NCI-H748 treated with DMSO at 0.1 percent for 48 hours (cell line): ENCODE measurements around the gene SOHLH2.
A peak's percentile ranks its signal among the peaks of the same experiment; 100 is the strongest.

Experiments used
- DNase-seq: peaks from one replicate; lab custom pipeline; 2025; lab: John Stamatoyannopoulos, UW

The SOHLH2 gene

DNA sequence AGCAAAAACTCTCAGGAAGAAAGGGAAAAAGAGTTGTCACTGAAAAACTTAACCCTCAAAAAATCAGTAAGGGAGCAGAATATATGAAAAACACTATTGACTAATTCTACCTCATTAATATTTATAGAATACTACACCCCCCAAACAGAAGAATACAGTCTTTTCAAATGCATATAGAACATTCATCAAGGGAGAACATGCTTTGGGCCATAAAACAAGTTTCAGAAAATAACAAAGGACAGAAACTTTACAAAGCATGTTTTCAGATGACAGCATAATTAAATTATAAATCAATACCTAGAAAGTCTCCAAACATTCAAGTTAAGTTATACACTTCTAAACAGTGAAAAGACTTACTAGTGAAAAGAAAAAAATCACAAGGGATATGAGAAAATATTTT lies 30.5 kb downstream of the SOHLH2 start:
- no peak for DNase-seq

DNA sequence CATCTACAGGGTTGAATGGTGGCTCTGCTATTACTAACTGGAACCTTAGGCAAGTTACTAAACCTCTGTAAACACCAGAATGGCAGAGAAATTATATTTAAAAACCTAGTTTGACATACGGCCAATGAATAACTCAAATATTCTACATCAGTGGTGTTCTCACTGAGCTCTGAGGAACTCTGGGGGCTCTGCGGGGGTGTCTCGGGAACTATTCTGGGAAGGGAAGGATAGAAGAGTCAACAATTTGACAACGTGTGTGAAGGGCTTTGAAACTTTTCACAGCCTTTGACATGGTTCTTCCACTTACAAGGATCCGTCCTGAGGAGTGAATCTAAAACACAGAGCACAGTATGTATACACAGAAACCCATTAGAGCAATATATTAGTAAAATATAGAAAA lies 38.7 kb downstream of the SOHLH2 start:
- no peak for DNase-seq

DNA sequence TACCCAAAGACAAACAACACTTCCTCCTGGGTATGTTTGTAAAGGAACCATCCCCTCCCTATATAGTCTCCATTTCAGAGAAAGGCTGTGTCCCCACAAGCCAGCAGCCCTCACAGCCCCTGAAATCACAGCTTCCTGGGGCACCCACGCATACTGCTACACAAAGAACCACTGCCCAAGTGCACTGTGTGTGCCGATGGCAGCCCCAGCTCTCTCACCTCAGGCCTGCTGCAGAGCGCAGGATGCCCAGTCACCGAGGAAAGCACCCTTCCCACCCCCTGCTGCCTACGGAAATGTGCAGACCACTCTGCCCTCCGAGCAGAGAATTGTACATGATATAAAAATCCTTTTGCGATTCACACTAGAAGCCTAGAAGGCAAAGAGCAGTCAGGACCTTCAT lies 39.4 kb downstream of the SOHLH2 start:
- DNase-seq, result no peak

DNA sequence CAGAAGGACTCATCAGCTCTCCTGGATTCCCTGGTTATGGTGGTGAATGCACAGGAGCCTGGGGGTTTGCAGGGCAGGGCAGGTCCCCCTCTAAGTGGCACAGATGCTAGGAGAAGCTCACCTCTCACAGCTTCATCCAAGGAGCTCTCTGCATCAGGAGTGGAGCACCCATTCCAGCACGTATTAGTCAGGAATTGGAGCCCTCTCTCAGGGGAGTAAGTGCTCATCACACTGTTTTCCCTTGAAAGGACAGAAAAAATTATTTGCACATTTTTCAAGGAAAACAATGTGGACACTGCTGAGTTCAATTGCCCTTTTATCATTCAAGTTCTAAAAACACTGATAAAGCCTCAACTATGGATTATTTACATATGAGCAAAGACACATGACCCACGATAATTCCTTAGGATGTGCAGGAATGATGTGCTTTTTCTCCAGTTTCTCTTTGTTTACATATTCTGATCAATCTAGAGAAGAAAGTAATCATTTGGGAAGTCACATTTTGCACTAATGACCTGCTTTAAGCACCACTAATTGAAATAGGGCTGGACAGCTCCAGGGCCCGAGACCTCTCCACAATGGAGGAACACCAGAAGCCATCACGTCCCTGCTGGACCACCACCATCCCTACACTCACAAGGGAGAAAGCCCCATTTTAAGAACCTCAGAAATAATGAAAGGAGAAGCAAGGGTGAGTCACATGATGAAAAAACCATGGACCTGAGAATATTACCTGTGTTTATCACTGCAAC lies 40.6 kb downstream of the SOHLH2 start:
- no peak for DNase-seq

DNA sequence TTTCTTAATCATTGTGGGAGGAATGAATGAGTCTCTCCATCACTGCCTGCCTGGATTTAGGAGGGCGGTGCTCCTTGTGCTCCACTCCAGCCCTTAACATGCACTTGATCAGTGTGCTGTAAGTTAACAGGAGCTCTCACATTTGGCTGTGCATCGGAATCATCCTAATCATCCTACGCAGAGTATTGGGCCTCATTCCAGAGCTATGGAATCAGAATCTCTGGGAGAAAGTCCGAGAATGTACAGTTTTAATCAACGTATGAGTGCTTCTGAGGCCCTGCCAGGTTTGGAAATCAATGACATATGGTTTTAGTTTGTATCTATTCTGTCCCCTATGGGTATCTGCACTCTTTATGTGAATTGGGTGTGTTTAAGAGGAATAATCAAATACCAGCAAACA lies 48.3 kb downstream of the SOHLH2 start:
- DNase-seq, result no peak

DNA sequence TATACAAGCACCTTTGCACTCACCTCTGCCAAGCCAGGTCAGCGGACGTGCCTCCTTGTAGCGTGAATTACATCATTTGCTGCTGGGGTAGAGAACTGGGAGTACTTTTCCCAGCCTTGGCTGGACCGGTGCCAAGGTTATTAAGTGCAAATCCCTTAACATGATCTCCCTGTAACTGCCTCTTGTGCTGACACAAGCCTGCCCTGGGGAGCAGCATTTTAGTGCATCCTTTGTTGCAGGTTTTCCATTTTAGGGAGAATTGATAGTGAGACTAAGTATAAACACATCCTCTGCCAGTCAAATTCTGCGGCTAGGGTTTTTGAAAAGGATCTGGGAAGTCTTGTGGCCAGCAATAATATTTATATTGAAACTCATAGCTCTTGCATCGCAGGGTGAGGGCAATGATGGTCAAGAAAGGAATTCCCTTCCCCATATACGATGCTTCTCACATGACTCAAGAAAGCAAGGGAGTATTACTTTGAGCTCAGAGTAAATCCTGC lies 50.5 kb downstream of the SOHLH2 start:
- peak; percentile 86 for DNase-seq

DNA sequence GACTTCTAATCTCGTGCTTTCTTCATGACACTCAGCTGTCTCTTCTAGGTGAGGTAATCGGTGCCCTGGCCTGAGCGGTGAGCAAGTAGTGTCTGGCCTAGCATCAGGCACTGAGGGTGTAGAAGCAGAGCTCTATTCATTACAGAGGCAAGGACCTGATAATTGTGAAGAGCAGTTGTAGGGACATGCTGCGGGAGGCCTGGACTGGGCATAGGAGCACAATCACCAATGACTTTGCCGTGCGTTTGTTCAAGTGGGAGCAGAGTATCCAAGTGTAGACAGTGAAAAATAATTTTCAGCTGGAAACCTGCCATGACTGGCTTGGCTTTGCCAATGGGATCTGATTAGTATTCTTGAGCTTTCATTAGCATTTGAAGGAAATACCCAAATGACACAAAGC lies 51.1 kb downstream of the SOHLH2 start:
- peak; percentile 62 for DNase-seq

DNA sequence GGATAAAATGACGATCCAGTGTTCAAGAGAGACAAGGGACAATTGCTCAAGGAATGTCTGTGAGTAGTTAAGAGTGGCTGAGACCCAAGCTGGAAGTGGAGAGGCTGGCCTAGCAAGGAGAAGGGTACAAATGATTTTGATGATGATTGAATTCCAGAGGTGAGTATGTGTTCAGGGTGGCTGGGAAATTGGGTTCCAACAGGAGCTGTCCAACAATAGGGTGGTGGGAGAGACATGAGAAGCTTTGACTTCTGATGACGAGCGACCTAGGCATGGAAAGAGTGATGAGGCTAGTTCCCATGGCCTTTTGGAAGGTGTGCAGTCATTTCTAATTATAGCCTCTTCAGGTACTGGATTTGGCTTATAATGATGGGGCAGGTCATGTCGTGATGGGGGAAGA lies 54.1 kb downstream of the SOHLH2 start:
- no peak for DNase-seq

DNA sequence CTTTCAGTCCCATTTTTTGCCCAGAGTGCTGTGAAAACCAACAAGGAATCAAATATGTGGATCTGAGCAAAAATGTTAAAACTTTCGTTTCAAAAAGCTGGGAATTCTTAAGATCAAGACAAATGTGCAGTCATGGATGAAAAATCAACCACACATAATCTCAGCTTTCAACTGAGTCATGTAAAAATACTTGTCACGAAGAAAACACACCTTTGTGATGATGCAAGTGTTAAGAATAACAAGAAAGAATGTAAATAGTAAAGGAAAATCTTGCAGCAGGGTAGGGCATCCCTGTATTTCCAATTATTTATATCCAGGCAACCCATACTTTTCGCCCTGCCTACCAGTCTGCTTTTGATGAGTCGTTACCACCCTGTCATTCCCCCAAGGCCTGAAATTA lies 55.7 kb downstream of the SOHLH2 start:
- no peak for DNase-seq

DNA sequence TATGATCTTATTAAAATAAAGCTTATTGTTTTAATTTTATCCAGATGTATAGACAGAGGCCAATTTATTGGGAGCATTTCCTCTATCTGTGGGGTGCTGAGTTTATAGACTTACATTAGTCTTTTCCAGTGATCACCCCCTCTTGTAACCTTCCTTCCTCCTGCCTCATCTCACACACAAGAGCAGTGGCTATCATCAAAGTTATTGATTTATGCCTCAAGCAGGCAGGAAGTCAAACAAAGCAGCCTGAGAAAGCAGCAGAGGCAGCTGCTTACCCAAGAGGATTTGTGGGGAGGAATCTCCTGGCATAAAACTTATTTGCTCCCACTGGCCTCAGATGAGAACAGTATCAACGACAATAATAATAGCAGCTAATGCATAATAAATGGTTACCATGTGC lies 56.9 kb downstream of the SOHLH2 start:
- no peak for DNase-seq

DNA sequence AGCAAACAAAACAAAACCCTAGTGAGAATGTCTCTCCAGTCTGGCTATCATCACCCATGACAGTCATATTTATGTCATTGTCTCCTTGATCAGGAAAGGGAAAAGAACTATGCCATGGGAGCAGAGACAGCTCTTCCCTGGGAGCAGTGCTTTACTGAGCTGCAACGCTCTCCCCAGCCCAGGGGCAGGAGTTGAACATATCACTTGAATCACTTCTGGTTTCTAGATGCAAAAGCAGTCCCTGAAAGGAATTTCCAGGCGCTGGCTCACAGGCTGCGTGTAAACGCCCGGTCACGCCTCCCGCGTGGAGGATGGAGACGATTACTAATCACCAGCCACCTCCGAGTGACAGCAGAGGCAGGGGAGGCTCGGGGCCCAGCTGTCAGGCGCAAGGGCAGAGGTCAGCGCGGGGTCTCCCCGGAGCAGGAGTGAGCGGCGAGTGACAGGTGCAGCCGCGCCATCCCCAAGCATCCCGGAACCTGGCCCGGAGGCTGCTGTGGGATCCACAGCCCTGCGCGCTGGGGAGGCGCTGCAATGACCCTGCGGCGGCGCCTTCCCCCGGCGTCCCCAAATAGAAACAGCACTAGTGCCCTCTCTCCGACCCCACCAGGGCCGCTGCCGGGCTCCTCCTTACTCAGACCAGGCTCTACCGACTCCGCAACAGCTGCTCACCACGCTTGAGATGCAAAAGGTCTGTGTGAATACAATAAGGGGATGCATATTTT lies 59.6 kb downstream of the SOHLH2 start:
- DNase-seq, result no peak

DNA sequence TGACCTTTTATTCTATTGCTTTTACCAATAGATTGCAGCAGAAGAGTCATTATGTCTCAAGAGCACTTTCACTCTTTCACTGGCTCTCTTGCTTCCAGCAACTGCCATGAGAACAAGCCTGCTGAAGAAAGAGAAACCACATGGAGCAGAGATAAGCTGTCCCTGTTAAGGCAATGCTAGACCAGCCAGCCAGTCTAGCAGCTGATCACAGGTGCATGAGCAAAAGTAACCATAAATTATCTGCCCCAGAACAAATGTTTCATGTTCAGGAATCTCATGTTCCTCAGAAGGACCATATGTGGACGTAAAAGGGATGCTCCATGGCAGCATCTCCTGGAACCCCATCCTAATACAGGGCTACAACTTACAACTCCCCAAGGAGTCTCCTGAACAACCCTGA lies 62.8 kb downstream of the SOHLH2 start:
- no peak for DNase-seq

DNA sequence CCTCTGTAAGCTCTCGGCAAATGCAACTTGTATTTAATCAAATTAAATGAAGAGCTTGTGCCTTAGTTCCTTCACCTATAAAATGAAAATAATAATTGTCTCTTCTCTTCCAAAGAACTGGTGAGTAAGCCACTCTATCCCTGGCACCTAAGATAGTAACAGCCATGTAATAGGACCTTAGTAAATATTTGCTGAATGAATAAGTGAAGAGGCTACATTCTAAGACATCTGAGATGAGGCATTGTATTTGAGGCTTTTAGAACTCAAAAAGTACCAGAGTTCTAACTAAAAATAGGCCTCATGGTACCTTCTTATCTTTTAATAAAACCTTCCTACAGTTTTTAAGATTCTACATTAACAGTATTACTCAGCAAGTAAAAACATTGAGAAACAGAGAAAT lies 65.9 kb downstream of the SOHLH2 start:
- DNase-seq, result no peak

DNA sequence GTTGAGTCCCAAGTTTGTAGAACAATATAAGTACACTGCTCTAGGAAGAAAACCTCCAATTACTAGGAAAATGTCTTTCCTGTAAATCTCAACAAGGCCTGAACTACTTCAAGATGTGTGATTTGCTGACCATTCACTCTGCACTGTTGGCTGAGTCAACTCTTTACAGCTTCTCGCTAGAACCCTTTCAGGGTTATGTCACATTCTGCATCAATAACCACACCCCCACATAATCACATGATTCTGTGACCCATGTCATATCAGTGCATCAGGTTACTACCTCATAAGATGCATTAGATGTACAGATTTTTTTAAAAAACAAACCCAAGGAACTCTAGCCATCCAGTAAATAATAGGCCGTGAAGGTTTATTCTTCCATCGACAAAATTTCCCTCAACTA lies 67.0 kb downstream of the SOHLH2 start:
- DNase-seq, result no peak

DNA sequence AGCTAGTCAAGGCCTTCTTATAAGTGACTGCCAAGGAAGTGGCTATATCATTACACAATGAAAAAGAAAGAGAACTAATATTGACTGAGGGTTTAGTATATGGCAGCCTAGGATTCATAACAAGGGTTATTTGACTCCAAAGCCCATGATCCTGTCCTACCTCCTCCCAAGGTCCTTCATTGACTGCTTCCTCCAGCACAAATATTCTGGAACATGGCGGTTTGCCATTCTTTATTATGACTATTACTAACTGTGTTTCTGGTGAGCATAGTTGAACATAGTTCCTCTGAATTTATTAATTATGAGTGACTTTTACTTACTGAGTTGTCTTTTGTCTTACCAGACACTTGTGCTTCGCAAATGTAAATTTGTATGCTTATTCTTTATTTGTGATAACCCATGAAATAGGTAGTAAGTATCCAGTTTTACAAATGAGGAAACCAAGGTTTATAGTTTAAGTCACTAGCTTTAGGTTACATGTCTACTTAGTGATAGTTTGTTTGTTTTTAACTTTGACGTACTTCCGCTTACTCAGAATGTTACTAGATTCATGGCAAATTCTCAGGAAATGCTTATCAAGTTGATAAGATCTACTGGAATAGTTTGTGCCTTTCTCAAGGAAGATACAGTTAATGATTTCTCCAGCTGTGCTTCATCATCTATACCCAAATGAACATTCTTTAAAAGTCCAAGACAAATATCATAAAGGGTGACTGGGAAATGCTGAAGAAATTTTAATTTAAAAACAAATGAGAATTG lies 67.7 kb downstream of the SOHLH2 start:
- no peak for DNase-seq

DNA sequence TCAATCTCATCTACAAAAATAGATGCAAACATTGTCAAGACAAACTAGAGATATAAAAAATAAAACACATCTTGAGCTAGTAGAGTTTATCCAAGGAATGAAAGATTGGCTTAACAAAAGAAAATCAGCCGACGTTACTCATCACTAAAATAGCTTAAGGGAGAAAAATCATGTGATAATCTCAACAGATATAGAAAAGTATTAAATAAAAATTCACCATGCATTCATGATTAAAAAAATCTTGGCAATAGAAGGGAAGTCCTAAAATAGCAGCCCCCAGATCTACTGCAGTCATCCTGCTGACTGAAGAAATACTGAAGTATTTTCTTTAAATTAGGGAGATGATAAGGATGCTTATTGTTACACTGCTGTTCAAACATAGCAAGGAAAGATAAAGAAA lies 70.6 kb downstream of the SOHLH2 start:
- DNase-seq, result no peak

DNA sequence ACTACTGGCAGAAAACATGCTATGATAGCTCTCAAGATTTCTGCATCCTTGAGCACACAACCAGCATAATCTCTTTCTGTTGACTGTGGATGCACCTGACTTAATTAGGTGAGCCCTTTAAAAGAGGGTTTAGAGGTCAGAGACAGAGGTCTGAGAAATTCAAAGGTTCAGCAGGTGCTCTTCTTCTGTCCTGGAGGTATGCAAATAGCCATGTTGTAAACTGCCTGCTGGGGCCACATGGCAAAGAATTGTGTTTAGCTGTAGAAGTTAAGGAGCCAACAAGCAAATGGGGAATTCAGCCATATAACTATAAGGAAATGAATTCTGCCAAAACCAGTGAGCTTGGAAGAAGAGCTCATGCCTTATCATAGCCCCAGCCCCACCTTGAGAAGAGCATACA lies 71.6 kb downstream of the SOHLH2 start:
- peak; percentile 19 for DNase-seq

DNA sequence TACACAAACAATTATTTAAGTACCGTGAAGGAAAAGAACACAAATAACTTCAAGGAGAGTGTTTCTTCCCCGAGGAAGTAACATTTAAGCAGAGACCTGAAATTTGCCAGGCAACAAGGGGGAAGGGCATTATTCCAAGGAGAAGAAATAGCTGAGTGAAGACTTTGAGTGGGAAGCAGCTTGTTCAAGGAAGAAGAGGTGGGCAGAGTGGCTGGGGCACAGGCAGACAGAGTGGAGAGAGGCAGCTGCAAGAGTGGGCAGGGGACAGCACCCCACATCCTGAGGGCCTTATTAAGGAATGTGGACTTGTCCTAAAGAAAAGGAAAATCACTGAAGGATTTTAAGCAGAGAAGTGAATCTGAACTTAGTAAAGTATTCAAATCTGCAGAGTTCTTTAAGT lies 78.5 kb downstream of the SOHLH2 start:
- no peak for DNase-seq

DNA sequence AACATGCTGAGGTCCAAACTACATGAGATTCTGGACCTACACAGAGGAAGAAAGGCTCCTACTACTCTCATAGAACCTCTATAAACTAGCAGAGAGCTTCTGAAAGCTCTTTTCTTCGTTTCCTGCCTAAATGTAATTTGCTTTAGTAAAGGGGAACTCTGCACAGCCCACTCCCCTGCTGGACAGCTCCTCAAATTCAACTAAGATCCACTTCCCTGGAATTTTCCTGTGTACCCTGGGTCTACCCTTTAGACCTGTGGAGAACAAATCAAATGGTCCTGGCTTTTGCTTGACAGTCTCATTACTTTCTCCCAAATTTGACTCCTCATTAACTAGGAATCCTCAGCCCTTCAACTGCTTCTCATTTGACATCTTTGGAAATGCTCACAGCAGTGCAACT lies 79.7 kb downstream of the SOHLH2 start:
- no peak for DNase-seq

DNA sequence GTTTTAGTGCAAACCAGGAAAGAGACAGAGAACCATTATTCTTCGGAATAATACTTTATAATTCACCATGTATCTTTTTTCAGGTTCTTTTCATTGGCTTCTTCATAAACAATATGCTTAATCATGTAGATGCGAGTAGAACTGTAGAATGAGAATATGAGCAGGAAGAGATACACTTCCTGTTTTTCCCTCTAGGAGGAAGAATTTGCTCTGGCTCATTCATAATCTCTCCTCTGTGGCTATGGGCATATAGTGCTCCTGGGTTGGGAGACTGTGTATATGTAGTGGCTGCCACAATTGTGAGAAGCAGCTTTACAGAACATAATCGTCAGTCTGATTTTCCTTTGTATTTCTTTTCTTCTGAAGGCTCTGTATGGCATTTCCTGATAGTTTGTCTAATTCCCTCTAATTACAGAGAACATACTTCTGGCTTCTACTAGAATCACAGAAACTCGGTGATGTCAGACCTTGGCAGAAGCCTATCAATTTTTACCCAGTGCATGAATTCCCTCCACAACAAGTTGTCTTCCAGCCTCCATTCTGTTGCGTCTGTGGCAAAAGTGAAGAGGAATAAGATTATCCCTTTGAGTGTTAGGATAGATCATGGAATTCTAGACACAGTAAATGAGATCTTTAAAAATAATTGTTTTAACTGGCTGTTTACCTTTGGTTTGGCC lies 80.3 kb downstream of the SOHLH2 start:
- DNase-seq, result no peak

DNA sequence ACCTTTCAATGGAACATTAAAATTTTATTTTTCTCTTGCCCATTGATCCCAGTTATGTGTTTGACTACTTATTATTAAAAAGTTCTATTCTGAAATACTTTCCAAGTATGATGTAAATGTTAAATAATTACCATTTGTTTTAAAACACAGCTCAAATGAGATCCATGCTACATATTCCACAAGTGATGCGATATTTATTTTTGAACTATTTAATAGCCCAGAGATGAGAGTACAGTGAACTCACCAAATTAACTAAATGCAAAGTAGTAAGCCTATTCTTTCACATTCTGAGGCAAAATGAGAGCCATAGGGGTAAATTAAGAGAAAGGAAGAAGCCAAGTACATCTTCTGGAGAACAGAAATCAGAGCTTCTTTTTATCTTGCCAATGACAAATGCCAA lies 82.0 kb downstream of the SOHLH2 start:
- no peak for DNase-seq

DNA sequence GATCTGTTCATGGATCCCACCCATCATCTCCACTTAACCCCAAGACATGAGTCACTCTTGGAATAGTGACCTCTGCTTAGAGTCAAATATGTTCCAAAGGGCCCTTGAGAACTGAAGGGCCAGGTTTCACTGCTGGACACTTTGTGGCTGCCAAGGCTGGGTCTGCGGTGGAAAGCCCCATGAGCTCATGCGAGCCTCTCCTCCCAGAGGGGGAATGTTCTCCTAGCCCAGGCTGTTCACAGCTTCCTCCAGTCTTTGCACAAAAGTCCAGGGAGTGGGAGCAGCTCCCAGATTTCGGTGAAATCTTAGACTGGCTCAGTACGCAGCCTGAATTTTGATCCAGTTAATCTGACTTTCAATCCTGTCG lies 82.4 kb downstream of the SOHLH2 start:
- DNase-seq, result no peak
